Inflammatory macrophage treated with lipopolysaccharide for 4 hours (primary cell): ENCODE results near the gene ABCA2.

Experiments
- DNase-seq: peaks from one replicate; pipeline ENCODE4 v3.0.0-alpha.2; 2020

Gene ABCA2

DNA sequence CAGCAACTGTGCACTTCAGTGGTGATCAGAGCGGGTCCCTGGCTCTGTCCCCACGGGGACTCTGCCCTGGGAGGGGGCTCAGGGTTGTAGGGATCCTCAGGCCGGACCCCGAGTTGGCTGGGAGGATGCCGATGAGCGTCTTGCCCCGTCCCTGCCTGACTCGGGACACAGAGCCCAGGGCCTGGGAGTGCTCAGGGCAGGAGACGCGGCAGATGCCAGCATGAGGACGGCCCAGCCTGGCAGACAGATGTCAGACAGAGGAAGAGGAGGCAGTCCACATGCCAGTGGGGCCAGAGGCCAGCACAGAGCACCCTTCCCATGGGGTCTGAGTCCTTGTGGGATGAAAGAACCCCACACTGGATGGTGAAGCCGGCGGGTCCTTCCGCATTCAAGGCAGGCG lies 64.7 kb downstream of the ABCA2 start:
- DNase-seq = no peak

GRCh38 chr9:136962701-136963248 lies 65.3 kb downstream of the ABCA2 start:
- DNase-seq = no peak

DNA sequence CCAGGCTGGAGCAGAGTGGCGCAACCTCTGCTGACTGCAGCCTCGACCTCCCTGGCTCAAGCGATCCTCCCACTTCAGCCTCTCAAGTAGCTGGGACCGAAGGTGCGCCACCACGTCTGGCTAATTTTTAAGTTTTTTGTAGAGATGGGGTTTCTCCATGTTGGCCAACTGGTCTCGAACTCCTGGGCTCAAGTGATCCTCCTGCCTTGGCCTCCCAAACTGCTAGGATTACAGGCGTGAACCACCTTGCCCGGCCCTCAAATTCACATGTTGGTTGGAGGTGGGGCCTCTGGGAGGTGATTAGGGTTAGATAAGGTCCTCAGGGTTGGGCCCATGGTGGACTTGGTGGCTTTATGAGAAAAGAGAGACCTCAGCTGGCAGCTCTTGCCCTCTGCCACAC lies 65.9 kb downstream of the ABCA2 start:
- DNase-seq = no peak

DNA sequence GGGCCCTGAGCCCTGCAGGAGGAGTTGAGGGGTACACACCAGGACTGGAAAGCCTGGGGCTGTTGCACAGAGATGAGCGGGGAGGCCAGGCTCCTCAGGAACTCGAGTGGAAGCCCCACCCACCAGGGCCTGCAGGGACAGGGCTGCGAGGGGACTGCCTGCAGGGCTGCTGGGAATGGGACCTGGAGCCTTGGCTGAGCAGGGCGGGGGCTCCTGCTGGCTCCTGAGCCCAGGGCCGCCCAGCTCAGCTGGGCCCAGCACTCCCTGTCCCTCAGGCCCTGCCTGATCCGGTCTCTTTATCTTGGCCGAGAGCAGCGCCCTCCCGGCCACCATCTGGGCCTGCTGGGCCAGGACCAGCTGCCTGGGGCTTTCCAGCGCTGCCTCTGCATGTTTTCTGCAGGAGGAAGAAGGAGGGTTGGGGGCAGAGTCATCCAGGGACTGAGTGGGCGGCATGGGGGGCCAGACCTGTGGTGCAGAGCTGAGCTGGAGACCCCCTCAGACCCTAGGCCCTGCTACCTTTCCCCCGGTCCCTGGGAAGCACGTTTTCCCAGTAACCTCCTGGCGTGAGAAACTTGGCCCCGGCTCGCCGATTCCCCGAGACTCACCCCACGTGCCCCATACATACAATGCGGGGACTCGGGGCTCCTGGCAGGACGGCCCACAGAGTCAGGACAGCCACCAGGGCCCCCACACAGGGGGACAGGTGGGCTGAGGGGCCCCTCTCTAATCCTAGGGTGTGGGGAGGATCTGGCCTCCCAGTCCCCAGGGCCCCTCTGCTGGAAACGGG lies 66.6 kb downstream of the ABCA2 start:
- no peak for DNase-seq

- no peak for DNase-seq
These were observed 67.1 kb downstream of the ABCA2 start for GRCh38 chr9:136960938-136961275.

DNA sequence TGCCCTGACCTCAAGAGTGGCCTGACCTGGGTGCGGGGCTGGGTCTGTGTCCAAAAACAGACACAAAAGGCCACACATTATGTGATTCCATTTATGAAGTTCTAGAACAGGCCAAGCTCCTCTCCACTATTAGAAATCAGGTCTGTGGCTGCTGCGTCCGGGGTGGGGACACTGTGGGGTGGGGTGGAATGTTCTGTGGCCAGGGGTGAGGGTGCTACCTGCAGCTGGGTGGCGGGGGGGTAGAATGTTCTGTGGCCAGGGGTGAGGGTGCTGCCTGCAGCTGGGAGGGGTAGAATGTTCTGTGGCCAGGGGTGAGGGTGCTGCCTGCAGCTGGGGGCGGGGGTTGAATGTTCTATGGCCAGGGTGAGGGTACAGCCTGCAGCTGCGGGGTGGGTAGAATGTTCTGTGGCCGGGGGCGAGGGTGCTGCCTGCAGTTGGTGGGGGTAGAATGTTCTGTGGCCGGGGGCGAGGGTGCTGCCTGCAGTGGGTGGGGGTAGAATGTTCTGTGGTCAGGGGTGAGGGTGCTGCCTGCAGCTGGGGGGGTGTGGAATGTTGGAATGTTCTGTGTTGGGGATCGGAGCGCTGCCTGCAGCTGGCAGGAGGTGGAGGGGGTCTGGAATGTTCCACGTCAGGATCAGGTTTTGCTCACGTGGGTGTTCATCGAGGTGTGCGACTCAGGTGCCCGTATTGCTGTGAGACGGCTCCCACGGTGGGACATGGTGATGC lies 67.7 kb downstream of the ABCA2 start:
- no peak for DNase-seq

- DNase-seq = no peak
These were observed 68.9 kb downstream of the ABCA2 start for GRCh38 chr9:136958898-136959850.

DNA sequence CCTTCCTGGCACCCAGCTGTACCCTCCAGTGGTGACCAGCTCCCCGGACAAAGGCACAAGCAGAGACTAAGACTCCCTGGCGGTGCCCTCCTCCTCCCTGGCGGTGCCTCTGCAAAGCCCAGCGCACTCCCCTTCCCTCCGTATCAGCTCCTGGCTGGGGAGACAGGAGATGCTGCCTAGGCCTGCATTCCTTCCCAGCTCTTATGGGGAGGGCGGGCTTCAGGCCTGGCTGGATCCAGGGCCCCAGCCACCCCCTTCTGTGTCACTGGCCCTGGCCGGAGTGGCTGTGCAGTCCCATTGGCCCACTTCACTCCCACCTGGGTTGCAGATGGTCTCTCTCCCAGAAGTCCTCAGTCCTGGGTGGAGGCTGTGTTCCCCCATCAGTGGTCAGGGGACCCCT lies 69.6 kb downstream of the ABCA2 start:
- no peak for DNase-seq

DNA sequence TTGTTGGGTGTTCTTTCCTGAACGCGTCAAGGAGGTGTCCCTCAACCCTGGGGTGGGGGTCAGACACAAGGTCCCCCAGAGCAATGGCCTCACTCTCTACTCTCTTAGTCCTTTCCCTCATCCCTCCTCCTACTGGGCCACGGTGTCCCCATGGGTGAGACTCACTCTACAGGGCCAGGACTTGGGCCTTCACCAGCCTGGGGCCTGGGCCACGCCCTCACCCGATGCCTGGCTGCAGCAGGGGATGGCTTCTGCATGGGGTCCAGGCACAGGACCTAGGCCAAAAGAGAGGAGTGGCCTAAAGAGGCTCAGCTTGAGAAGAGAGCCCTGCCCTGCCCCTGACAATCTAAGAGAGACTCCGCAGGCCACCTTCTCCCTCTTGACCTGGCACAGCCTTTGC lies 70.1 kb downstream of the ABCA2 start:
- DNase-seq = no peak

GRCh38 chr9:136957461-136957860 lies 70.6 kb downstream of the ABCA2 start:
- DNase-seq = no peak
